Fibroblast of lung (primary cell): ENCODE data around the gene IRAK1BP1.

ENCODE experiments used
- EZH2 ChIP-seq: IDR thresholded peaks from 2 replicates; pipeline ENCODE4 v1.5.1; 2012; ENCODE audit warnings: low read length, control low read depth, mild to moderate bottlenecking; ENCODE audit errors: missing control alignments
- TF ChIP-seq, protein P1 (sequence below), 2 donors: IDR thresholded peaks in 1 of 2; conservative IDR thresholded peaks in 1 of 2; 1 replicate in 1 of 2; 2 replicates in 1 of 2; pipeline ENCODE4 v1.5.1; 2011 to 2012; ENCODE audit warnings: low read length in 2 of 2, control low read depth in 1 of 2, inconsistent platforms in 1 of 2, low read depth in 1 of 2, mild to moderate bottlenecking in 1 of 2

- TF ChIP-seq, protein P1, sequence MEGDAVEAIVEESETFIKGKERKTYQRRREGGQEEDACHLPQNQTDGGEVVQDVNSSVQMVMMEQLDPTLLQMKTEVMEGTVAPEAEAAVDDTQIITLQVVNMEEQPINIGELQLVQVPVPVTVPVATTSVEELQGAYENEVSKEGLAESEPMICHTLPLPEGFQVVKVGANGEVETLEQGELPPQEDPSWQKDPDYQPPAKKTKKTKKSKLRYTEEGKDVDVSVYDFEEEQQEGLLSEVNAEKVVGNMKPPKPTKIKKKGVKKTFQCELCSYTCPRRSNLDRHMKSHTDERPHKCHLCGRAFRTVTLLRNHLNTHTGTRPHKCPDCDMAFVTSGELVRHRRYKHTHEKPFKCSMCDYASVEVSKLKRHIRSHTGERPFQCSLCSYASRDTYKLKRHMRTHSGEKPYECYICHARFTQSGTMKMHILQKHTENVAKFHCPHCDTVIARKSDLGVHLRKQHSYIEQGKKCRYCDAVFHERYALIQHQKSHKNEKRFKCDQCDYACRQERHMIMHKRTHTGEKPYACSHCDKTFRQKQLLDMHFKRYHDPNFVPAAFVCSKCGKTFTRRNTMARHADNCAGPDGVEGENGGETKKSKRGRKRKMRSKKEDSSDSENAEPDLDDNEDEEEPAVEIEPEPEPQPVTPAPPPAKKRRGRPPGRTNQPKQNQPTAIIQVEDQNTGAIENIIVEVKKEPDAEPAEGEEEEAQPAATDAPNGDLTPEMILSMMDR (conservative IDR thresholded peaks at IDR 0.05 in 1 of 2, IDR thresholded peaks at IDR 0.05 in 1 of 2; ENCODE audit: low read depth in 1 of 2, low read length in 2 of 2) = no peak
- no peak for TF ChIP-seq EZH2
Measured at GRCh38 chr6:78942446-78942845, 75.1 kb downstream of the IRAK1BP1 start.
